Measurements from ENCODE around the gene ZNF547.
"Not testable (repeated sequence)": the region's sequence is repeated elsewhere in the genome, so short reads cannot be mapped to it uniquely, and the experiment has no call there.

ZNF547 gene

GRCh38 chr19:57350877-57351805 lies 12.2 kb upstream of the ZNF547 start, which contains the start of gene ZNF304:
Gene ZNF304 (plus strand): TSS chr19:57351271. CDS start chr19:57351665, 394 bp downstream.
- H3K9me3 Mint-ChIP-seq = peaks cover 44% of the 10 kb centered on the region
- H3K4me3 Mint-ChIP-seq = peak within 1 kb of the TSS; percentile 92
- peak within 1 kb of the TSS; percentile 90 for H3K27ac Mint-ChIP-seq
- H3K27me3 Mint-ChIP-seq = peaks cover 9% of the 10 kb centered on the region
- intact Hi-C loops (cut with micrococcal nuclease) = loop anchor here (1.0 to 5.0 kb wide), 2 partner anchors 12 to 69 kb away; partner anchors contain the start of genes TRAPPC2B, ZNF460 and ZNF547
- peaks cover 23% of the 10 kb centered on the region for H3K4me1 Mint-ChIP-seq (ENCODE audit: low read depth)
- peaks cover 62% of the 10 kb centered on the region for H3K36me3 Mint-ChIP-seq (ENCODE audit: low read depth)

GRCh38 chr19:57351867-57352266 lies 11.5 kb upstream of the ZNF547 start:
- Mint-ChIP-seq H3K4me3 (peak overlapping the region; percentile 92), H3K4me1 (ENCODE audit: low read depth) (peaks cover 23% of the 10 kb centered on the region), H3K36me3 (ENCODE audit: low read depth) (peaks cover 69% of the 10 kb centered on the region), H3K27me3 (peaks cover 4% of the 10 kb centered on the region), H3K27ac (peak overlapping the region; percentile 90), H3K9me3 (peaks cover 51% of the 10 kb centered on the region)
- intact Hi-C loops (cut with micrococcal nuclease) = loop anchor here (1.0 to 5.0 kb wide), 2 partner anchors 11 to 70 kb away; partner anchors contain the start of genes TRAPPC2B, ZNF460 and ZNF547

- intact Hi-C loops (cut with micrococcal nuclease) = no loop called here
- Mint-ChIP-seq H3K27ac (no peak overlapping the region), H3K4me1 (ENCODE audit: low read depth) (peaks cover 23% of the 10 kb centered on the region), H3K27me3 (no peaks in the 10 kb centered on the region), H3K4me3 (no peak overlapping the region), H3K36me3 (ENCODE audit: low read depth) (peaks cover 85% of the 10 kb centered on the region), H3K9me3 (peaks cover 80% of the 10 kb centered on the region)
Observed at GRCh38 chr19:57355916-57356315, 7.4 kb upstream of the ZNF547 start.

DNA sequence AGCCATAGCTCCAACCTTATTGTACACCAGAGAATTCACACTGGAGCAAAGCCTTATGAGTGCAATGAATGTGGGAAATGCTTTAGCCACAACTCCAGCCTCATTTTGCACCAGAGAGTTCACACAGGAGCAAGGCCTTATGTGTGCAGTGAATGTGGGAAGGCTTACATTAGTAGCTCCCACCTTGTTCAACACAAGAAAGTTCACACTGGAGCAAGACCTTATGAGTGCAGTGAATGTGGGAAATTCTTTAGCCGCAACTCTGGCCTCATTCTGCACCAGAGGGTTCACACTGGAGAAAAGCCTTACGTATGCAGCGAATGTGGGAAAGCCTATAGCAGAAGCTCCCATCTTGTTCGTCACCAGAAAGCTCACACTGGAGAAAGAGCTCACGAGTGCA lies 5.9 kb upstream of the ZNF547 start:
- Mint-ChIP-seq H3K36me3 (ENCODE audit: low read depth) (peaks cover 79% of the 10 kb centered on the region), H3K4me1 (ENCODE audit: low read depth) (peaks cover 12% of the 10 kb centered on the region), H3K27me3 (no peaks in the 10 kb centered on the region), H3K4me3 (no peak overlapping the region), H3K27ac (no peak overlapping the region), H3K9me3 (peaks cover 85% of the 10 kb centered on the region)
- intact Hi-C loops (cut with micrococcal nuclease) = no loop called here

GRCh38 chr19:57359300-57359699 lies 4.1 kb upstream of the ZNF547 start:
- Mint-ChIP-seq H3K27ac (no peak overlapping the region), H3K9me3 (peaks cover 82% of the 10 kb centered on the region), H3K4me3 (no peak overlapping the region), H3K4me1 (ENCODE audit: low read depth) (peaks cover 12% of the 10 kb centered on the region), H3K27me3 (peaks cover 3% of the 10 kb centered on the region), H3K36me3 (ENCODE audit: low read depth) (peaks cover 78% of the 10 kb centered on the region)
- intact Hi-C loops (cut with micrococcal nuclease) = no loop called here

- Mint-ChIP-seq H3K4me3 (no peak overlapping the region), H3K27ac (peak overlapping the region; percentile 85), H3K27me3 (peaks cover 3% of the 10 kb centered on the region), H3K4me1 (ENCODE audit: low read depth) (peaks cover 13% of the 10 kb centered on the region), H3K36me3 (ENCODE audit: low read depth) (peaks cover 58% of the 10 kb centered on the region), H3K9me3 (peaks cover 56% of the 10 kb centered on the region)
- intact Hi-C loops (cut with micrococcal nuclease) = loop anchor here (2.0 kb wide), 1 partner anchor 48 kb away; the partner anchor contains the start of gene ZNF17
Observed at GRCh38 chr19:57362419-57362818, 932 bp upstream of the ZNF547 start.

DNA sequence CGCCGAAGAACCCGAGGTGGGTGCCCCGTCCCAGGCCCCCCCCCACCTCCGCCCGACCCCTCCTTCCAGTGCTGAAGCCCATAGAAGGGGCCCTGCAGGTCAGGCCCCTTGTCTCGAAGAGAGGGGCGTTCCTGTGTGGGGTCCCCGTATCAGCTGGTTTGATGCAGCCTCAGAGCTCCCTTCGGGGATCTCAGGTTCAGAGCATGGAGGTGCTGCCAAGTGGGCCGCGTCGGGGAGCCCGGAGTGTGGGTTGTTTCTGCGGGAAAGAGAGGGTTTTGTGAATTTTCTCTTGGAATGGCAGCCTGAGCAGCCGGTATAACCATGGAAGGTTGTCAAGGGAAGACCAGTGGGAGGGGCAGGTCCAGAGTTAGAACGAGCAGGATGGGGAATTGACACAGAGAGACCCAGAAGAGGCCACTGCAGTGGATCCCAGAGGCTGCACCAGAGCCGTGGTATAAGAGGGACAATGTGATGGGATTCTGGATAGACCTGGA lies 384 bp downstream of the ZNF547 start:
- H3K9me3 Mint-ChIP-seq = peaks cover 50% of the 10 kb centered on the region
- peak overlapping the region; percentile 81 for H3K4me3 Mint-ChIP-seq
- intact Hi-C loops (cut with micrococcal nuclease) = loop anchor here (1.0 to 2.0 kb wide), 5 partner anchors 12 to 123 kb away; partner anchors contain the start of genes ZNF17, ZNF304, ZNF543 and ZNF548
- H3K27ac Mint-ChIP-seq = peak overlapping the region; percentile 85
- H3K4me1 Mint-ChIP-seq (ENCODE audit: low read depth) = peaks cover 13% of the 10 kb centered on the region
- peaks cover 3% of the 10 kb centered on the region for H3K27me3 Mint-ChIP-seq
- H3K36me3 Mint-ChIP-seq (ENCODE audit: low read depth) = peaks cover 48% of the 10 kb centered on the region

- Mint-ChIP-seq H3K4me3 (no peak overlapping the region), H3K9me3 (peaks cover 59% of the 10 kb centered on the region), H3K27ac (no peak overlapping the region), H3K36me3 (ENCODE audit: low read depth) (peaks cover 61% of the 10 kb centered on the region), H3K4me1 (ENCODE audit: low read depth) (peaks cover 13% of the 10 kb centered on the region), H3K27me3 (peaks cover 3% of the 10 kb centered on the region)
- intact Hi-C loops (cut with micrococcal nuclease) = no loop called here
Observed at GRCh38 chr19:57366776-57367175, 3.4 kb downstream of the ZNF547 start.

DNA sequence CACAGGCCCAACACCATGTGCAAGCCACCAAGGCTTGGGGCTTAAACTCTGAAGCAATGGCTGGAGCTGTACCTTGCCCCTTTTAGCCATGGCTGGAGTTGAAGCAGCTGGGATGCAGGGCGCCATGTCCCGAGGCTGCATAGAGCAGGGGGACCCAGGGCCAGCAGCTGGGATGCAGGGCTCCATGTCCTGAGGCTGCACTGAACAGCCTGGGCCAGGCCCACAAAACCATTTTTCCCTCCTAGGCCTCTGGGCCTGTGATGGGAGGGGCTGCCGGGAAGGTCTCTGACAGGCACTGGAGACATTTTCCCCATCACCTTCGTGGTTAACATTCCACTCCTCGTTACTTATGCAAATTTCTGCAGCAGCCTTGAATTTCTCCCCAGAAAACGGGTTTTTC lies 10.8 kb downstream of the ZNF547 start:
- H3K9me3 Mint-ChIP-seq = peaks cover 100% of the 10 kb centered on the region
- H3K36me3 Mint-ChIP-seq (ENCODE audit: low read depth) = peaks cover 89% of the 10 kb centered on the region
- no peaks in the 10 kb centered on the region for H3K4me1 Mint-ChIP-seq (ENCODE audit: low read depth)
- H3K4me3 Mint-ChIP-seq = no peak overlapping the region
- intact Hi-C loops (cut with micrococcal nuclease) = no loop called here
- H3K27me3 Mint-ChIP-seq = no peaks in the 10 kb centered on the region
- no peak overlapping the region for H3K27ac Mint-ChIP-seq

- H3K27ac Mint-ChIP-seq; H3K4me3 Mint-ChIP-seq; intact Hi-C loops (cut with micrococcal nuclease); H3K4me1 Mint-ChIP-seq (ENCODE audit: low read depth); H3K27me3 Mint-ChIP-seq: not testable (repeated sequence)
- Mint-ChIP-seq H3K36me3 (ENCODE audit: low read depth) (peaks cover 84% of the 10 kb centered on the region), H3K9me3 (peaks cover 100% of the 10 kb centered on the region)
Observed at GRCh38 chr19:57374647-57375046, 11.3 kb downstream of the ZNF547 start.

DNA sequence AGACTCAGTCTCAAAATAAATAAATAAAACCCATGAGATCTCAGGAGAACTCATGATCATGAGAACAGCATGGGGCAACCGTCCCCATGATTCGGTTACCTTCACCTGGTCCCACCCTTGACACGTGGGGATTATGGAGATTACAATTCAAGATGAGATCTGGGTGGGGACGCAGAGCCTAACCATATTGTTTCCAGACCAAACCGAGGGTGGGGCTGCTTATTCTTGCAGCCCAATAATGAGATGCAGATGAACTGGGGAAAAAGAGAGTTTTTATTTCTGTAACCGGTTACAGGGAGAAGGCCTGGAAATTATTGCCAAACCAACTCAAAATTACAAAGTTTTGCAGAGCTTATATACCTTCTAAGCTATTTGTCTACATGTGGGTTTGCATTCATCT lies 12.8 kb downstream of the ZNF547 start:
- intact Hi-C loops (cut with micrococcal nuclease) = no loop called here
- peaks cover 98% of the 10 kb centered on the region for H3K9me3 Mint-ChIP-seq
- no peaks in the 10 kb centered on the region for H3K4me1 Mint-ChIP-seq (ENCODE audit: low read depth)
- H3K27me3 Mint-ChIP-seq = no peaks in the 10 kb centered on the region
- H3K27ac Mint-ChIP-seq = no peak overlapping the region
- peaks cover 71% of the 10 kb centered on the region for H3K36me3 Mint-ChIP-seq (ENCODE audit: low read depth)
- no peak overlapping the region for H3K4me3 Mint-ChIP-seq

DNA sequence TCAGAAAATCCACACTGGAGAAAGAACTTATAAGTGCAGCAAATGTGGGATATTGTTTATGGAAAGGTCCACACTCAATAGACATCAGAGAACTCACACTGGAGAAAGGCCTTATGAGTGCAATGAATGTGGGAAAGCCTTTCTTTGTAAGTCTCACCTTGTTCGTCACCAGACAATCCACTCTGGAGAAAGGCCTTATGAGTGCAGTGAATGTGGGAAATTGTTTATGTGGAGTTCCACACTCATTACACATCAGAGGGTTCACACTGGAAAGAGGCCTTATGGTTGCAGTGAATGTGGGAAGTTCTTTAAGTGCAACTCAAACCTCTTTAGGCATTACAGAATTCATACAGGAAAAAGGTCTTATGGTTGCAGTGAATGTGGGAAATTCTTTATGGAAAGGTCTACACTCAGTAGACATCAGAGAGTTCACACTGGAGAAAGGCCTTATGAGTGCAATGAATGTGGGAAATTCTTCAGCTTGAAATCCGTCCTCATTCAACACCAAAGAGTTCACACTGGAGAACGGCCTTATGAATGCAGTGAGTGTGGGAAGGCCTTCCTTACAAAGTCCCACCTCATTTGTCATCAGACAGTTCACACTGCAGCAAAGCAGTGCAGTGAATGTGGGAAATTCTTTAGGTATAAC lies 14.3 kb downstream of the ZNF547 start:
- Mint-ChIP-seq H3K9me3 (peaks cover 90% of the 10 kb centered on the region), H3K27ac (no peak overlapping the region), H3K4me3 (no peak overlapping the region), H3K4me1 (ENCODE audit: low read depth) (no peaks in the 10 kb centered on the region), H3K36me3 (ENCODE audit: low read depth) (peaks cover 57% of the 10 kb centered on the region), H3K27me3 (no peaks in the 10 kb centered on the region)
- intact Hi-C loops (cut with micrococcal nuclease) = no loop called here

- peaks cover 71% of the 10 kb centered on the region for H3K9me3 Mint-ChIP-seq
- intact Hi-C loops (cut with micrococcal nuclease) = no loop called here
- no peak overlapping the region for H3K4me3 Mint-ChIP-seq
Observed at GRCh38 chr19:57380923-57381322, 17.6 kb downstream of the ZNF547 start.

More at GRCh38 chr19:57380923-57381322, 17.6 kb downstream of the ZNF547 start:
- H3K27me3 Mint-ChIP-seq = peaks cover 1% of the 10 kb centered on the region
- H3K27ac Mint-ChIP-seq = no peak overlapping the region
- H3K4me1 Mint-ChIP-seq (ENCODE audit: low read depth) = no peaks in the 10 kb centered on the region
- peaks cover 24% of the 10 kb centered on the region for H3K36me3 Mint-ChIP-seq (ENCODE audit: low read depth)
